Measurements from ENCODE around the gene C12orf43.

The C12orf43 gene

DNA sequence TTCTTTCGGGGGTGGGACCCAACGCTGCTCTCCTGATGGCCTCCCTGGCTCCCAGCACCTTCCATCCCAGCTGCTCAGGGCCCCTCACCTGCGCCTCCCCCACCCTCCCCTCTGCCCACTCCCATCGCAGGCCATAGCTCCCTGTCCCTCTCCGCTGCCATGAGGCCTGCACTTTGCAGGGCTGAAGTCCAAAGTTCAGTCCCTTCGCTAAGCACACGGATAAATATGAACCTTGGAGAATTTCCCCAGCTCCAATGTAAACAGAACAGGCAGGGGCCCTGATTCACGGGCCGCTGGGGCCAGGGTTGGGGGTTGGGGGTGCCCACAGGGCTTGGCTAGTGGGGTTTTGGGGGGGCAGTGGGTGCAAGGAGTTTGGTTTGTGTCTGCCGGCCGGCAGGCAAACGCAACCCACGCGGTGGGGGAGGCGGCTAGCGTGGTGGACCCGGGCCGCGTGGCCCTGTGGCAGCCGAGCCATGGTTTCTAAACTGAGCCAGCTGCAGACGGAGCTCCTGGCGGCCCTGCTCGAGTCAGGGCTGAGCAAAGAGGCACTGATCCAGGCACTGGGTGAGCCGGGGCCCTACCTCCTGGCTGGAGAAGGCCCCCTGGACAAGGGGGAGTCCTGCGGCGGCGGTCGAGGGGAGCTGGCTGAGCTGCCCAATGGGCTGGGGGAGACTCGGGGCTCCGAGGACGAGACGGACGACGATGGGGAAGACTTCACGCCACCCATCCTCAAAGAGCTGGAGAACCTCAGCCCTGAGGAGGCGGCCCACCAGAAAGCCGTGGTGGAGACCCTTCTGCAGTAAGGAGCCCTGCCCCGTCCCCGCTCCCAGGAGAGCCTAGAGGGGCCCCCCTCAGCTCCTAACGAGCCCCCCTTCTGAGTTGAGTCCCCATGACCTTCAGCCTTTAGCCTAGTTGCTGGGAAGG is 37.7 kb downstream of the C12orf43 start, which contains the start of gene HNF1A:
HNF1A (plus strand) TSS at position 248 of the 924 bp plus-strand sequence; CDS start at position 474, 226 bp downstream.
- peak; percentile 47 for DNase-seq (ENCODE audit: low spot score)

GRCh38 chr12:120977531-120978295 is 38.6 kb downstream of the C12orf43 start:
- no peak for DNase-seq (ENCODE audit: low spot score)

- DNase-seq (ENCODE audit: low spot score): no peak
These were observed 43.3 kb downstream of the C12orf43 start for GRCh38 chr12:120972870-120973543.

- DNase-seq (ENCODE audit: low spot score): peak; percentile 42
These were observed 44.7 kb downstream of the C12orf43 start for GRCh38 chr12:120971299-120972180.

DNA sequence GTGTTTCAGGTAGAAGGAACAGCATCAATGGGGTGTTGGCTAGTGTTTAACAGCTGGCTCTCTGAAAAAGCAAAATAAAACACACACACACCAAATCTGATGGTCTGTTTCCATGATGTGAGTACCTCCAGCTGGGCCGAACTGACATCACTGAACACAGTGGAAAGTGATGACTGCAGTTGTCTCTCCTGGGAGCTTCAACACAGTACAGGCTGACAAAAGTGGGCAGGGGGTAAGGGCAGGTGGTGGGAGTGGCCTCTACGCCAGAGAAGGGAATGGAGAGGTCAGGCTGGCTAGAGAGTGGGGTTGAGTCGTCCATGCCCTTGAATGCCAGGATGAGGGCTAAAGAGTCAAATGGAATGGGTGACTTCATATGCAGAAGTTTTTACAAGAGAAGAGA is 46.0 kb downstream of the C12orf43 start:
- DNase-seq (ENCODE audit: low spot score): no peak

DNA sequence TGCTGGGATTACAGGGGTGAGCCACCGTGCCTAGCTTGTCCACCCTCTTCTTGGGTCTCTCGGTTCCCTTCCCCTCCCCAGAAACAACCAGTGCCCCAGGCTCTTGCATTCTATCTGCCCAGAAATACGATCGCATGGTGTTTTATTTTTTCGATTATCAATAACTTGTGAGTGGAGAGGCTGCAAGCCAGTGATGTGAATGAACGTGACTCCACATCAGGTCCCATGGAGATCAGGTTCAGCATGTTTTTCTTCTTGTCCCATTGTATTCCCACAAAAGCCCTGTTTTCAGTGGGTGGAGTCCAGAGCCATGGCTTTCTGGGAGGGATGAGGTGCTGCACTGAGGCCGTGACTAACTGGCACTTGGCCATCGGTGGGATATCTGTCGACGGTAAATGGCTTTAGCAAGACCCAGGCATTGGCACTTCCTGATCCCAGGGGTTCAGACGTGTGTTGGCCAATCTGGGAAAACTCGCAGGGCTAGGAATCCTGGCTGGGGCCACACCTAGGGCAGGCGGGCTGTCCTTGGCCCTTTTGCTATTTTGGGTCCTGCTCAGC is 50.7 kb downstream of the C12orf43 start:
- DNase-seq (ENCODE audit: low spot score): no peak

- no peak for DNase-seq (ENCODE audit: low spot score)
These were observed 52.0 kb downstream of the C12orf43 start for GRCh38 chr12:120964298-120964697.

- DNase-seq (ENCODE audit: low spot score): no peak
These were observed 53.7 kb downstream of the C12orf43 start for GRCh38 chr12:120962532-120963020.

- DNase-seq (ENCODE audit: low spot score): no peak
These were observed 54.4 kb downstream of the C12orf43 start for GRCh38 chr12:120961604-120962531.

DNA sequence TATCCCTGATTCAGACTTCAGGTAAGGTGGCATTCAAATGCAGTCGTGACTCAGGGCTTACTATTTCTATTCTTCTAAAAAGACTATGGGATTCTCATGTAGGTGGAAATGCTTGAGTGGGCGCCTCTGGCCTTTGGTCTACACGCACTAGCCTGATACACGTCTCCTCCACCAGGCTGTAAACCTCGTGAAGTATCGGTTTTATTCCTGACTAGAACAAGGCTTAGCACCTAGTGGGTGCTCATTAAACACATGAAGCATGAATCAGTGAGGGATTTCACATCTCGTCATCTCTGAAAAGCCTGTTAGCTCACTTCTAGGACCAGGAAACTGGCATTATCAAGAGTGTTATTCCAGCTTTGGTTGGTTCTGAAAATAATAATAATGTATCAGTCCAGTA is 55.6 kb downstream of the C12orf43 start:
- no peak for DNase-seq (ENCODE audit: low spot score)

DNA sequence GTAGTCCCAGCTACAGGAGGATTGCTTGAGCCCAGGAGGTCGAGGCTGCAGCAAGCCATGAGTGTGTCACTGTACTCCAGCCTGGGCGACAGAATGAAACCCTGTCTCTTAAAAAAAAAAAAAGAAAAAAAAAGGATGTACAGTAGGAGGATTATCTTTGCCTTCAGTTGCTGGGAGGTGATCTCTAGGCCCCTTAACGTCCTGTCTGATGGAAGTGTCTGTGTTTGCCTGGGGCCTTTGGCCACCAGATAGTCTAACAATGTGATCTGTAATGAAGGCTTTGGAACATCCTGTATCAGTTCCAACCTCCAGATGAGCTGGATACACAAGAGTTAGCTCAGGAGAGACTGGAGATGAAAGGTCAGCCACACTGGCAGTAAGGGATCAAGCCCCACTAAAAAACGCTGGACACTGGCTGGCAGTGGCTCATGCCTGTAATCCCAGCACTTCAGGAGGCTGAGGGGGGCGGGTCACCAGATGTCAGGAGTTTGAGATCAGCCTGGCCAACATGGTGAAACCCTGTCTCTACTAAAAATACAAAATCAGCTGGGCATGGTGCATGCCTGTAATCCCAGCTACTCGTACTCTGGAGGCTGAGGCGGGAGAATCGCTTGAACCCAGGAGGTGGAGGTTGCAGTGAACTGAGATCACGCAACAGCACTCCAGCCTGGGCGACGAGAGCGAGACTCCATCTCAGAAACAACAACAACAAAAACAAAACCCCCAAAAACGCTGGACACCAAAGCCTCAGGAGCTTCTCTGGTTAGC is 57.0 kb downstream of the C12orf43 start:
- no peak for DNase-seq (ENCODE audit: low spot score)

GRCh38 chr12:120956579-120957300 is 59.5 kb downstream of the C12orf43 start:
- DNase-seq (ENCODE audit: low spot score): no peak

- no peak for DNase-seq (ENCODE audit: low spot score)
These were observed 61.1 kb downstream of the C12orf43 start for GRCh38 chr12:120955232-120955631.

GRCh38 chr12:120950807-120951206 is 65.5 kb downstream of the C12orf43 start:
- no peak for DNase-seq (ENCODE audit: low spot score)
